Fibroblast of lung (primary cell): ENCODE results near the gene TOR2A. TPM values are rescaled to one million over a fixed set of nuclear protein-coding genes. Genes with fewer than 3 reads are reported as not detected.
"Not testable (repeated sequence)": the region's sequence is repeated elsewhere in the genome, so short reads cannot be mapped to it uniquely, and the experiment has no call there.

Experiments used
- DNase-seq, 2 donors: peaks; one replicate each; pipeline versions ENCODE4 v3.0.0 to v3.0.0-alpha.2; 2010; ENCODE audit warnings: low read depth in 2 of 2
- H2AFZ ChIP-seq: 2 replicates; pipeline ENCODE4 v1.5.1; 2012; ENCODE audit warnings: low read length, control low read depth, inconsistent platforms
- H3K27ac ChIP-seq: 2 replicates; pipeline ENCODE4 v1.5.1; 2011; ENCODE audit warnings: low read length, control low read depth; ENCODE audit not compliant: insufficient read depth
- H3K27me3 ChIP-seq: 2 replicates; pipeline ENCODE4 v1.5.1; 2011; ENCODE audit warnings: mild to moderate bottlenecking, low read length; ENCODE audit not compliant: control insufficient read depth, insufficient read depth
- H3K36me3 ChIP-seq: 2 replicates; pipeline ENCODE4 v1.5.1; 2011; ENCODE audit warnings: low read length; ENCODE audit not compliant: control insufficient read depth, insufficient read depth
- H3K4me1 ChIP-seq: 2 replicates; pipeline ENCODE4 v1.5.1; 2011; ENCODE audit warnings: low read length; ENCODE audit not compliant: control insufficient read depth, insufficient read depth; ENCODE audit errors: extremely low read depth
- H3K4me2 ChIP-seq: 2 replicates; pipeline ENCODE4 v1.5.1; 2011; ENCODE audit warnings: low read length, control low read depth; ENCODE audit not compliant: insufficient read depth; ENCODE audit errors: extremely low read depth
- H3K4me3 ChIP-seq, 4 experiments: fragments of 200-600 bp in 1 of 4; sonication (generic) in 1 of 4; replicated peaks in 1 of 4; 2 replicates each; pipeline ENCODE4 v1.5.1; 2011 to 2016; ENCODE audit warnings: low read length in 4 of 4, low read depth in 3 of 4, mild to moderate bottlenecking in 3 of 4, control low read depth in 2 of 4, inconsistent platforms in 1 of 4, mixed read lengths in 1 of 4; ENCODE audit not compliant: insufficient read depth in 1 of 4; ENCODE audit errors: control extremely low read depth in 1 of 4
- H3K79me2 ChIP-seq: 2 replicates; pipeline ENCODE4 v1.5.1; 2012; ENCODE audit warnings: mild to moderate bottlenecking, low read length, inconsistent platforms; ENCODE audit not compliant: control insufficient read depth, insufficient read depth
- H3K9ac ChIP-seq: 2 replicates; pipeline ENCODE4 v1.5.1; 2011; ENCODE audit warnings: mild to moderate bottlenecking, low read length, control low read depth; ENCODE audit not compliant: insufficient read depth
- H3K9me3 ChIP-seq: 2 replicates; pipeline ENCODE4 v1.5.1; 2012; ENCODE audit warnings: low read depth, low read length; ENCODE audit not compliant: control insufficient read depth, insufficient read depth
- H4K20me1 ChIP-seq: 2 replicates; pipeline ENCODE4 v1.5.1; 2011; ENCODE audit warnings: low read length; ENCODE audit not compliant: control insufficient read depth, insufficient read depth; ENCODE audit errors: extremely low read depth
- EZH2 ChIP-seq: IDR thresholded peaks from 2 replicates; pipeline ENCODE4 v1.5.1; 2012; ENCODE audit warnings: low read length, control low read depth, mild to moderate bottlenecking; ENCODE audit errors: missing control alignments
- polyA plus RNA-seq, 2 donors: library from polyadenylated mRNA; depleted of rRNA in 1 of 2; stranded (reverse) in 1 of 2; unstranded in 1 of 2; fragments of >200 nt; gene quantifications; 2 replicates each; pipeline ENCODE4 v1.2.1, GENCODE V29; 2011 to 2012; ENCODE audit warnings: missing spikeins in 1 of 2
- total RNA-seq: library from RNA; depleted of rRNA; stranded (reverse); fragments of >200 nt; gene quantifications from 2 replicates; pipeline ENCODE4 v1.2.1, GENCODE V29; 2014
- TF ChIP-seq, protein P1 (sequence below), 2 donors: IDR thresholded peaks in 1 of 2; conservative IDR thresholded peaks in 1 of 2; 1 replicate in 1 of 2; 2 replicates in 1 of 2; pipeline ENCODE4 v1.5.1; 2011 to 2012; ENCODE audit warnings: low read length in 2 of 2, control low read depth in 1 of 2, inconsistent platforms in 1 of 2, low read depth in 1 of 2, mild to moderate bottlenecking in 1 of 2

The TOR2A gene
- total and polyA plus RNA-seq, 2 donors (not counting 1 experiment from before 2014, with no cell fraction given) = 3.6 to 5.0 TPM

GRCh38 chr9:127780909-127781308, 45.8 kb upstream of the TOR2A start:
- H3K9ac ChIP-seq, H4K20me1 ChIP-seq, H3K36me3 ChIP-seq, H3K4me1 ChIP-seq, H3K27ac ChIP-seq, DNase-seq, H3K27me3 ChIP-seq, H3K79me2 ChIP-seq, H3K9me3 ChIP-seq, H3K4me2 ChIP-seq, H2AFZ ChIP-seq, H3K4me3 ChIP-seq: not testable (repeated sequence)

- Histone ChIP-seq H3K9ac (no peak overlapping the region), H3K27ac (no peak overlapping the region), H2AFZ (no peak overlapping the region), H3K79me2 (no peaks in the 10 kb centered on the region), H3K4me3 (no peak overlapping the region), H4K20me1 (no peaks in the 10 kb centered on the region), H3K9me3 (no peaks in the 10 kb centered on the region), H3K4me1 (no peaks in the 10 kb centered on the region), H3K27me3 (no peaks in the 10 kb centered on the region), H3K36me3 (no peaks in the 10 kb centered on the region), H3K4me2 (no peak overlapping the region)
- TF ChIP-seq, protein P1, sequence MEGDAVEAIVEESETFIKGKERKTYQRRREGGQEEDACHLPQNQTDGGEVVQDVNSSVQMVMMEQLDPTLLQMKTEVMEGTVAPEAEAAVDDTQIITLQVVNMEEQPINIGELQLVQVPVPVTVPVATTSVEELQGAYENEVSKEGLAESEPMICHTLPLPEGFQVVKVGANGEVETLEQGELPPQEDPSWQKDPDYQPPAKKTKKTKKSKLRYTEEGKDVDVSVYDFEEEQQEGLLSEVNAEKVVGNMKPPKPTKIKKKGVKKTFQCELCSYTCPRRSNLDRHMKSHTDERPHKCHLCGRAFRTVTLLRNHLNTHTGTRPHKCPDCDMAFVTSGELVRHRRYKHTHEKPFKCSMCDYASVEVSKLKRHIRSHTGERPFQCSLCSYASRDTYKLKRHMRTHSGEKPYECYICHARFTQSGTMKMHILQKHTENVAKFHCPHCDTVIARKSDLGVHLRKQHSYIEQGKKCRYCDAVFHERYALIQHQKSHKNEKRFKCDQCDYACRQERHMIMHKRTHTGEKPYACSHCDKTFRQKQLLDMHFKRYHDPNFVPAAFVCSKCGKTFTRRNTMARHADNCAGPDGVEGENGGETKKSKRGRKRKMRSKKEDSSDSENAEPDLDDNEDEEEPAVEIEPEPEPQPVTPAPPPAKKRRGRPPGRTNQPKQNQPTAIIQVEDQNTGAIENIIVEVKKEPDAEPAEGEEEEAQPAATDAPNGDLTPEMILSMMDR (conservative IDR thresholded peaks at IDR 0.05 in 1 of 2, IDR thresholded peaks at IDR 0.05 in 1 of 2; ENCODE audit: low read depth in 1 of 2, low read length in 2 of 2) = no peak
- no peak for TF ChIP-seq EZH2
- DNase-seq = no peak
Measured at GRCh38 chr9:127780126-127780885, 45.2 kb upstream of the TOR2A start.

DNA sequence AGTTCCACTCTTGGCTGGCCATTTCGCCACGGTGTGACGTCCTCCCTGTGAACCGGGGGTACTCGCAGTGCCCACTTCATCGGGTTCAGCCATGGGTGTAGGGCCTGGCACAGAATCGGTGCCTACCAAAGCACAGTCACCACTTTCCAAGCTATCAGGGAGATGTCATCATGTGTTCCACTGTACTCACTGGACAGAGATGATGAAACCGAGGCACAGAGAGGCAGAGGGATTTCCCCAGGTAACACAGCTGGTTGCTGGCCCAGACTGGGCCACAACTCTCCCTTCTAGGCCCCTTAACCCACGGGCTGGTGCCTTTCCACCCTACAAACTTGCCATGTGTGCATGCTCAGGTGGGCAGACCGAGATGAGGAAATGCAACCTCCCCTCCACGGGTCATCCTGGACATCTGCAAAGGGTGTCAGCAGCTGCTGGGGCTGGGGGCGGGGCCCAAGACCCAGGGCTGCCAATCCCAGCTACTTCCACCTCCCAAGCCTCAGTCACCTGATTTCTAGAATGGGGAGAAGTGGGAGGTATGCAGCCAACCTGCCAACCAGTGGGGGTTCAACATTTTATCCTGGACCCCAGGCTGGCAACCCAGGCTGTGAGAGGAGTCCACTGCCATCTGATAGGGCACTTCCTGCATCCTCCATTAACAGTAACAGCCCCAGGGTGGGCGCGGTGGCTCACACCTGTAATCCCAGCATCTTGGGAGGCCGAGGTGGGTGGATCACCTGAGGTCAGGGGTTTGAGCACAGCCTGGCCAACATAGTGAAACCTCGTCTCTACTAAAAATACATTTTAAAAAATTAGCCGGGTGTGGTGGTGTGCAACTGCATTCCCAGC, 44.3 kb upstream of the TOR2A start:
- Histone ChIP-seq H3K36me3 (no peaks in the 10 kb centered on the region), H2AFZ (no peak overlapping the region), H3K79me2 (no peaks in the 10 kb centered on the region), H3K27me3 (peaks cover under 1% of the 10 kb centered on the region), H3K9ac (no peak overlapping the region), H3K9me3 (no peaks in the 10 kb centered on the region), H3K4me2 (no peak overlapping the region), H3K4me1 (no peaks in the 10 kb centered on the region), H4K20me1 (no peaks in the 10 kb centered on the region), H3K4me3 (no peak overlapping the region), H3K27ac (no peak overlapping the region)
- TF ChIP-seq EZH2 = no peak
- TF ChIP-seq, protein P1 (conservative IDR thresholded peaks at IDR 0.05 in 1 of 2, IDR thresholded peaks at IDR 0.05 in 1 of 2; ENCODE audit: low read depth in 1 of 2, low read length in 2 of 2) = no peak
- DNase-seq = peak in 1 of 2 donors; percentile 49
